Measurements from ENCODE around the gene DYNAP. TPM values are rescaled to one million over a fixed set of nuclear protein-coding genes. Genes with fewer than 3 reads are reported as not detected.
A peak's percentile ranks its signal among the peaks of the same experiment; 100 is the strongest.

The DYNAP gene
- total RNA-seq, 1 donor from 2014 or later = not detected

DNA sequence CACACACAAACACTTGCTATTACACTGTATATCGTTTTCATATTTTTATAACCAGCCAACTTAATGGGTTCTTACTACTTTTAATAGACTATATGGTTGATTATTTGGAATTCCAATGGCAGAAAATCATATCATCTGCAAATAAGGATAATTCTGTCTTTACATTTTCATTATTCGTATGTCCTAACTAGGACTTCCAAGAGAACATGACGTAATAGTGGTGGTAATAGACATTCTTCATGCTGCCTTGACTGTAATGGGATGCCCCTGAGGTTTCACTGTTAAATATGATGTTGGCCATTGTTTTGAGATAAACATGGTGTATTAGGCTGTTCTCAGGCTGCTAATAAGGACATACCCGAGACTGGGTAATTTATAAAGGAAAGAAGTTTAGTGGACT, 45.2 kb downstream of the DYNAP start:
- Mint-ChIP-seq H3K4me1 (ENCODE audit: unreplicated experiment) (no peaks in the 10 kb centered on the region), H3K36me3 (no peaks in the 10 kb centered on the region), H3K27me3 (no peaks in the 10 kb centered on the region), H3K9me3 (no peaks in the 10 kb centered on the region), H3K4me3 (no peak overlapping the region), H3K27ac (no peak overlapping the region)
- TF ChIP-seq, protein P1, sequence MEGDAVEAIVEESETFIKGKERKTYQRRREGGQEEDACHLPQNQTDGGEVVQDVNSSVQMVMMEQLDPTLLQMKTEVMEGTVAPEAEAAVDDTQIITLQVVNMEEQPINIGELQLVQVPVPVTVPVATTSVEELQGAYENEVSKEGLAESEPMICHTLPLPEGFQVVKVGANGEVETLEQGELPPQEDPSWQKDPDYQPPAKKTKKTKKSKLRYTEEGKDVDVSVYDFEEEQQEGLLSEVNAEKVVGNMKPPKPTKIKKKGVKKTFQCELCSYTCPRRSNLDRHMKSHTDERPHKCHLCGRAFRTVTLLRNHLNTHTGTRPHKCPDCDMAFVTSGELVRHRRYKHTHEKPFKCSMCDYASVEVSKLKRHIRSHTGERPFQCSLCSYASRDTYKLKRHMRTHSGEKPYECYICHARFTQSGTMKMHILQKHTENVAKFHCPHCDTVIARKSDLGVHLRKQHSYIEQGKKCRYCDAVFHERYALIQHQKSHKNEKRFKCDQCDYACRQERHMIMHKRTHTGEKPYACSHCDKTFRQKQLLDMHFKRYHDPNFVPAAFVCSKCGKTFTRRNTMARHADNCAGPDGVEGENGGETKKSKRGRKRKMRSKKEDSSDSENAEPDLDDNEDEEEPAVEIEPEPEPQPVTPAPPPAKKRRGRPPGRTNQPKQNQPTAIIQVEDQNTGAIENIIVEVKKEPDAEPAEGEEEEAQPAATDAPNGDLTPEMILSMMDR (conservative IDR thresholded peaks at IDR 0.05) = no peak
- no peak for DNase-seq (ENCODE audit: extremely low spot score, unreplicated experiment)

DNA sequence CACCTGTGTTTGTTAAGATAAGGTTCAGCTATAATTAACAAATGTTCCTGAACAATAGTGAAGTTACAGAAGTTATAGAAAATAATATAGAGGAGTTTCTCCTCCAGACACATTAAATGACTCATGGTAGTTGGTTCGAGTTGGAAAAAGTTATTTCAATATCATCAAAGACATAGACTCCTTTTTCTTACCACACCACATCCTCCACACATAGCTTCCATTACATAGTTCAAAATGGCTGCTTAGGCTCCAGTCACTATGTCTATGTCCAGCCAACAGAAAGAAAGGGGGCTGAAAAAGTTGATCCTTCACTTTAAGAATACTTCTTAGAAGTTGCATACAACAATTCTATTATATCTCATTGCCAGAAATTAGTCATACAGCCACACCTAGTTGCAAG, 50.7 kb downstream of the DYNAP start:
- no peak for DNase-seq (ENCODE audit: extremely low spot score, unreplicated experiment)
- TF ChIP-seq, protein P1 (conservative IDR thresholded peaks at IDR 0.05) = no peak
- Mint-ChIP-seq H3K4me1 (ENCODE audit: unreplicated experiment) (no peaks in the 10 kb centered on the region), H3K9me3 (no peaks in the 10 kb centered on the region), H3K4me3 (no peak overlapping the region), H3K27ac (no peak overlapping the region), H3K36me3 (no peaks in the 10 kb centered on the region), H3K27me3 (no peaks in the 10 kb centered on the region)

DNA sequence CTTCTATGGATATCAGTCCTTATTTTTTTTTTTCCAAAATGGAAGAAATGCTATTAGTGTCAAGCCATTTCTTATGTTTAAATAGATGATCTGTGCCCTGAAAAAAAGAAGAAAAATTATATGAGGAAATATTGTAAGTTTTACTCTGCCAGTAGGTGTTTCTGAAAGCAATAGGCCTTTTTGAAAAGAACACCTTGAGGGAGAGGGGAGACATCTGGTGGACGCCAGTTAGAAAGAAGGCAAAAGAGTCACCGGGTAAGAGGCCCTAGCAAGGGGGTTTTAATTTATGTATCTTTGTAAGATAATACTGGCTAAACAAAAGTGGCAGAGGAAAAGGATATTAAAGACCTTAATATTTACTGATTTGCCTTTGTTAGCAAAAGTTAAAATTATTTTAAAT, 56.1 kb downstream of the DYNAP start:
- DNase-seq (ENCODE audit: extremely low spot score, unreplicated experiment) = no peak
- no peaks in the 10 kb centered on the region for H3K36me3 Mint-ChIP-seq
- H3K9me3 Mint-ChIP-seq = no peaks in the 10 kb centered on the region
- H3K4me1 Mint-ChIP-seq (ENCODE audit: unreplicated experiment) = no peaks in the 10 kb centered on the region
- no peak overlapping the region for H3K27ac Mint-ChIP-seq
- H3K4me3 Mint-ChIP-seq = no peak overlapping the region
- TF ChIP-seq, protein P1 (conservative IDR thresholded peaks at IDR 0.05) = peak; percentile 67
- H3K27me3 Mint-ChIP-seq = no peaks in the 10 kb centered on the region

Other genes starting within 250 kb of the DYNAP start
- gene STARD6, start 233.4 kb upstream of the DYNAP start, total RNA-seq (ENCODE audit: low replicate concordance) = not detected in 2 replicates
- gene C18orf54, start 233.3 kb upstream of the DYNAP start, total RNA-seq (ENCODE audit: low replicate concordance) = 3.8 and 18.4 TPM in 2 replicates
- gene RAB27B, start 237.2 kb downstream of the DYNAP start, total RNA-seq (ENCODE audit: low replicate concordance) = 9.3 and 9.4 TPM in 2 replicates